OCI-LY3 (cell line): Measurements from ENCODE around the gene COQ8B.

ENCODE experiments used
- CTCF ChIP-seq: fragments of 200-600, 300-600 bp; sonication (generic); IDR thresholded peaks from 2 replicates; pipeline ENCODE4 v1.5.1; 2014; ENCODE audit warnings: antibody characterized with exemption, low read length, low read depth
- EZH2phosphoT487 ChIP-seq: fragments of 200-600 bp; shearing (Covaris generic); IDR thresholded peaks from 2 replicates; pipeline ENCODE4 v1.6.1; 2018; ENCODE audit warnings: antibody characterized with exemption, mixed run types, low read depth

- TF ChIP-seq CTCF (no peak; the same call in 1 of the 2 replicates), EZH2phosphoT487 (no peak)
Measured at GRCh38 chr19:40662925-40663694, 53.6 kb downstream of the COQ8B start.
